ENCODE data around the gene ARPC1B.

- TF ChIP-seq POLR2A (IDR thresholded peaks at IDR 0.05) (no peak), CTCF (IDR thresholded peaks at IDR 0.05) (no peak)
These were observed 33.9 kb upstream of the ARPC1B start for GRCh38 chr7:99340659-99341058.
